Cardiac septum (tissue), 1 donor: ENCODE results near the gene MVK. TPM values are rescaled to one million over a fixed set of nuclear protein-coding genes. Genes with fewer than 3 reads are reported as not detected.
"Not testable (repeated sequence)": the region's sequence is repeated elsewhere in the genome, so short reads cannot be mapped to it uniquely, and the experiment has no call there.

Experiments
- DNase-seq: peaks from one replicate; pipeline ENCODE4 v3.0.0-alpha.2; 2020; ENCODE audit warnings: low spot score
- intact Hi-C: fragments of 100-400 bp; cut with DNase I; formaldehyde crosslinking; loops from one replicate; pipeline ENCODE4 v1.14.0; 2022
- total RNA-seq: library from RNA; stranded (reverse); fragmentation: NEBNext Ultra II Directional; extraction: Animal tissue kit (Norgen Biotek cat#: 25700); gene quantifications from one replicate; pipeline ENCODE4 v1.2.1, GENCODE V29; 2021
- donor health status: DM: no; HTN: no; CAD: no.

Gene MVK
- total RNA-seq, 1 donor from 2014 or later: 12.4 TPM

DNA sequence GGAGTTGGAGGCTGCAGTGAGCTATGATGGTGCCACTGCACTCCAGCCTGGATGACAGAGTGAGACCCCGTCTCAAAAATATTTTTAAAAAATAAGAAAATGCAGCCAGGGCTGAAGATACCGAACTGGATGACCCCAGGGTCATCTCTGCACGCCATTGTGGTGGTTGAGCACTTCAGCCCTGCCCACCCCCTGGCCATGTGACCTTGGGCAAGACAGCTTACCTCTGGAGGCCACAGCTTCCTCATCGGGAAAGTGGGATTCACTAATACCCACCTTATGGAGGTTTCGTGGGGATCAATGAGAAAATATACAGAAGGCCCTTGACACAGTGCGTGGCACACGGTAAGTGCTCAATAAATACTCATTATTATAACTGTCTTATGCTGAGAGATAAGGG lies 25.5 kb downstream of the MVK start:
- no peak for DNase-seq
- intact Hi-C loops: loop anchor here (5.0 to 10.0 kb wide), 3 partner anchors 82 to 174 kb away; partner anchors contain the start of gene FAM222A

DNA sequence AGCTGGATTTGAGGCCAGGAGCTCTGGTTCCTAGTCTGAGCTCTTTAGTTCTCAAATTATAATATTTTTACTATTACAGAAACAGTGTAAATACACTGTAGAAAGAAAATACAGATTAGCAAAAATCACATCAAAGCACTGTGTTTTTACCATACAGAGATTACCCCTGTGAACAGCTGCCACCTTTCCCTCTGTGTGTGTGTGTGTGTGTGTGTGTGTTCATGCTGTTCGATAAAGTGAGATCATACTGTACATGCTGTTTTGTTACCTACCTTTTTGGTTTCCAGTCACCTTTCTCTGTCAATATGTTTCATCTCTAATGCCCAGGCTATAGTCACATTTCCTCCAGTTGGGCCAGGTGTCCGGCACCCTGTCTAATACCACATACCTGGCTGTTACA lies 26.9 kb downstream of the MVK start:
- DNase-seq: no peak
- intact Hi-C loops: no loop called here

DNA sequence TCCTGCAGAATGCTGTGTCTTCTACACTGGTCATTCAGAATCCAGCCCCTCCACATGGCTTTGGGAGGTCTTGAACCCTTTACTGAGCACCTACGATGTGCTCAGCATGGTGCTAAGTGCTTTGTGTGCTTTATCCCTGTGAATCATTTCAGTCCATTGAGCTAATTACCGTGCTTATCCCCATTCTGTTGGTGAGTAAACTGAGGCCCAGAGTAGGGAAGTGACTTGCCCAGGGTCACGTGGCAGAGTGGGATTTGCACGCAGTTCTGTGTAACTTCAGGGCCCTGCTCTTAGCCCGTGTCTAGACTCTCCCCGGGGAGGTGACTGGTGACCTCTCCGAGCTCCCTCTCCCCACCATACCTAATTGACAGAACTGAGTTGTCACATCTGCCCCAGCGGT lies 27.4 kb downstream of the MVK start:
- no peak for DNase-seq
- intact Hi-C loops: no loop called here

DNA sequence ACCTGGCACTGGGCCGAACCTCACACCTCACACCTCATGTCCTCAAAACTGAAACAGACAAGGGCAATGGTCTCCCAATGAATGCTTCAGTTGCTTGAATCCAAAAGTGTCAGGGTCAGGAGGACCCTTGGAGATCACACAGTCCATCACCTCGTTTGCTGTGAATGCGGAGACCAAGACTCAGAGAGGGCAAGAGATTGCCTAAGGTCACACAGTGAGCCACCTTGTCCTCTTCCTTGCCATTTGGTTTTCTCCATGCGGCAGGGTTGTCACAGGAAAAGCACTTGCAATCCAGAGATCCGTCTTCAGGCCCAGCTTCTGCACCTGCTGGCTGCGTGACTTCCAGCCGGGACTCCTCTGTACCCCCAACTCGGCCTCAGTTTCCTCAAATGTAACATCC lies 28.0 kb downstream of the MVK start:
- intact Hi-C loops: no loop called here
- no peak for DNase-seq

DNA sequence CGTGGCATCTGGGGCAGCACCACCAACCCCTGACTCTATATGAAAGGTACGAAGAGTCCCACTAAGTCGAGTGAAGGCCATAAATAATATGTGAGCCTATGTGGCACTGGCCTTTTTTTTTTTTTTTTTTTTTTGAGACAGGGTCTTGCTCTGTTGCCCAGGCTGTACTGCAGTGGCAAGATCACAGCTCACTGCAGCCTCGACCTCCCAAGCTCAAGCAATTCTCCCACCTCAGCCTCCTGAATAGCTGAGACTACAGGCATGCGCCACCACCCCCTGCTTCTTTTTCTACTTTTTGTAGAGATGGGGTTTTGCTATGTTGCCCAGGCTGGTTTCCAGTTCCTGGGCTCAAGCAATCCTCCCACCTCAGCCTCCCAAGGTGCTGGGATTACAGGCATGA lies 28.5 kb downstream of the MVK start:
- intact Hi-C loops, DNase-seq: not testable (repeated sequence)

DNA sequence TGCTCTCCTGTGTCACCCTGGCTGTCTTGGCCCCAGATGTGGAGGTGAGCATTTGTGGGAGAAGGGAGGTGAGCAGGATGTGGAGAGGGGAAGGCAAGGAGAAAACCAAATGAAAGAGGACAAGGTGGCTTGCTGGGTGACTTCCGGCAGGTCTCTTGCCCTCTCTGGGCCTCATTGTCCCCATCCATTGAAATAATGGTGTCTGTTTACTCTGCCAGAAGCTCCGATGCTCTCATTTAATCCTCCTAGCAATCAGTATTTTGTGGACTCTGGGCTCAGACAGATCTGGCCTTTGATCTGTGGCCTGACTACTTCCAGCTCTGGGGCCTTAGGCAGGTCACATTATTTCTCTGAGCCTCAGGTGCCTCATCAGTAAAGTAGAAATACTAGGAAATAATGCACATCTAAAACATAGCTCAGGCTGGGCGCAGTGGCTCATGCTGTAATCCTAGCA lies 30.6 kb downstream of the MVK start:
- intact Hi-C loops: no loop called here
- no peak for DNase-seq

DNA sequence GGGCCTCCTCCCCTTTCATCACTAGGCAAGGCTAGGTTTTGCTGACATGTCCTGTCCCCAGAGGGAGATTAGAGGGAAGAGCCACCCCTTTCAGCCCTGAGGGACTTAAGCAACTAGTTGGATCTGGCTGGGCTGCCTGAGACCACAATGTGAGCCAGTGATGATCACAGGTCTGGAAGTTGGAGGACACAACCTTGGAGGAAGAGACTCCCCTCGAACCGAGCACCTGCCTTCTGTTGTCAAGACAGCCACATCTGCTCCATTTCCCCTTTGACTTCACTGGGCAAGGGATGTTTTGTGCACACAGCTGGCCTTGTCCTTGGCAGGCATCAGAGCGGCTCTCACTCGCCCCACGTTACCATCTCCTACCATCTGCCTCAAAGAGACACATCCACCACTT lies 31.4 kb downstream of the MVK start:
- intact Hi-C loops: no loop called here

DNA sequence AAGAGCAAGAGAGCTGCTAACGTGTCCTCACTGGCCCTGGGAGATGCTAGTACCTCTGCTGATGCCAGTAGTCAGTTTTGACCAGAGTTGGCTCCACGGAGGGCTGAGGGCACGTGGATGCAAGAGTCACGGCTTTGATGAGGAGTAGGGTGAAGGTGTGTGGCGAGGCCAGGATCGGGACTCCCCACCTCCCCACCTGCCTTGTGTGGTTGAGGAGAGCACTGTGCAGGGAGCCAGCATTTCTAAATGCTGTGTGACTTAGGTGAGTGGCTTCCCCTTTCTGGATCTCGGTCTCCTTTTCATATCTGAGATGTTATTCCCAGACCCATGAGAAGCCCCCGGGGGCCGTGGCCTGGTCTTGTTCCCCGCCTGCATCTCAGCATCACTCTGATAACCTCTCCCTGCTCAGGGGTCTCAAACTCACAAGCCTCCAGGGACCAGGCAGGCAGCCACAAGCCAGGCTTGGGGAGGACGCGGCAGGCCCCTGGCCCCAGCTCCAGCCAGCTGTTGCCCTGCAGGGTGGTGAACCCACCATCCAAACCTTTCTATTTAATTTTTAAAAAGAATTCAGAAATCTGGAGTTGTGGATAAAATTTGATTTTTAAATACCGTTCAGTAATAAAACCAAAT lies 32.1 kb downstream of the MVK start:
- DNase-seq: no peak
- intact Hi-C loops: no loop called here

More for the DNA sequence above, 31.4 kb downstream of the MVK start:
- no peak for DNase-seq

DNA sequence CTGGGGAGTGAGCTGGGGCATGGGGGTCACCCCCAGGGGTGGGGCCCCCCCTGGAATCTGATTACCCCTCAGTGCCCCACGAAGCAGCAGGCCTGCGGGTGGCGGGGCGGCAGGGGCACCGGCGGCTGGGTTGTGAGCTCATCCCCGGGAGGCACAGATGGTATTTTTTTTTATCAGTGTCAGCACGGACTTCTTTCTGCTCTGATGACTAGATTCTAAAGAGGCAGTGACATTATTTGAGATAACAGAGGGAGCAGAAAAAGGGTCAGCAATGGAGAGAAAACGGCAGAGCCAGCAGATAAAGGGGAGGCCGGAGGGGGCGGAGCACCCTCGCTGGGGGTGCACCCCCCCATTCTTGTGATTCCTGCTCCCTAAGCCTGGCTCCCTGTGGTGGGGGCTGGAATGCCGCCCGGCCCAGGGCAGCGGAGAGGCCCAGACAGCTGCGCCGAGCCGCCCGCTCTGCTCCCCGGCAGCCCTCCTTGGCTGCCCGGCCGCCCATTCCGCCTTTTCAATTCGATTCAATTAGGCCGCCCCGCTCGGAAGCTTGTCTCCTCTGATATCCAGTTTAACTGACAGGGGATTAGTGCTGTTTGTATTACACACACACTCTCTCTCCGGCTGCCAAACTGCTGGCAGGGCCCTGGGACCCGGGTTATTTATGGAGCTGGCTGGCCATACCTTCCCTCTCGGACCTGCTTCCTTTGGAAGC lies 32.9 kb downstream of the MVK start:
- intact Hi-C loops: loop anchor here (1.0 kb wide), 1 partner anchor 106 kb away; no protein-coding TSS in a partner anchor
- no peak for DNase-seq

DNA sequence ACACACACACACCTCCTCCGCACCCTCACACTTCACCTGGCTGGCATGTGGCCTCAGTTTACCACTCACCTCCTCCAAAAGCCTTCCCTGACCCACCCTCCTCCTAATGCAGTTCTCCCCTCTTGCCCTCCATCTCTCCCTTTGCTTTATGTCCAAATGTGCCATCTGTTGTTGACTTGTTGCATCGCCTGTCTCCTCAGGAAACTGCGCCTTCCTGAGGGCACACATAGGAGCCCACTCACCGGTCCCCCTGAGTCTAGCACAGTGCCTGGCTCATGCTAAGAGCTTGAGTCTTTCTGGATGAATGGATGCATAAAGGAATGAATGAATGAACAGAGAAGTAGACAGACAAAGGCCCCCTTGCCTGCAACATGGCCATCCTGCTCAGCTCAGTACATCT lies 34.0 kb downstream of the MVK start:
- DNase-seq: no peak
- intact Hi-C loops: loop anchor here (1.0 kb wide), 1 partner anchor 105 kb away; no protein-coding TSS in a partner anchor

DNA sequence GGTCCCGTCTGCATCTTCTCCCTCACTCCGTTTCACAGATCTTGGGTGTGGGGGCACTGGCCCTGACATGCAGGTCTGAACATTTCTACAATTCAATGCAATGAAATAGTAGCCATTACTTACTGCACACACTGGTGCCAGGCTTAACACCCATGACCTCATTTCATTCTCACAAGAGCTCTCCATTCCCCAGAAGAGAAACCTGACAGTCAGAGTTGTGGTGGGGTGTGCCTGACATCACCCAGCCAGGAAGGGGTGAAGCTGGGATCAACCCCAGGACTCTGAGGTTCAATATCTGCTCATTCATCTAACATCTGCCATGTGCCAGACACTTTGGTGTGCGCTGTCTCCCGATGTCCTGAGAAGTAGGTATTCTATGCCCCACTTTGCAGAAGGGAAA lies 34.7 kb downstream of the MVK start:
- no peak for DNase-seq
- intact Hi-C loops: no loop called here

DNA sequence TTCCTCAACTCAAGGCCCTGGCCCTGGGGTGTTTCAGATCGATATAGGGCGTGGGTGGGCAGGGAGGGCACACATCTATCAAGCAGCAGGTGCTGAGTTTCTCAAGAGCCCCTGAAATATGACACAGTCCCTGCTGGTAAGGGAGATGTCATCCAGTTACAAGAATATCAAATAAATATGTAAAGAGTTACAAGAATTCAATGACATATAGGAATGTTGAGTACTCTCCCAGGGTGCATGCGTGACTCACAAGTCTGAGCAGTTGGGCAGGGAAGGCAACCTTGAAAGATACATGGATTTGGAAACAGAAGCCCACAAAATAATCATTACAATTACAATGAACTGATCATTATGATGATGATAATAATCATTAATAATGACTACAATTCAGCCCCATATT lies 35.2 kb downstream of the MVK start:
- intact Hi-C loops: no loop called here
- no peak for DNase-seq

DNA sequence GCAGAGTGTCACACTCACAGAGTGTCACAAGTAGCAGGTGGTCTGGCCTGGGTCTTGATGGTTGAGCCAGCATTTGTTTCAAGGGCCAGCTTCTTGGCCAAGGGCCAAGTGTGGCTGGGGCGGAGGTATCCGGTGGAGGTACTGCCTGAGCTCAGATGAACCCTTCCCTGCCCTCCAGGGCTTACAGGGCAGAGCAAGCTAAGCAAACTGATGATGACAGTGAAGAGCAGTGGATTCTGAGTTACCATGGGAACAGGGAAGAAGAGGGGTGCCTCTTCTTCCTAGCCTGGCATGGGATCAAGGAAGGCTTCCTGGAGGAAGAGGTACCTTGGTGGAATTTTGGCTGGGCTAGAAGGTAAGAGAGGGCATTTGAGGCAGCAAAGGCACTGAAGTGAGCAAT lies 35.7 kb downstream of the MVK start:
- DNase-seq: no peak
- intact Hi-C loops: no loop called here

DNA sequence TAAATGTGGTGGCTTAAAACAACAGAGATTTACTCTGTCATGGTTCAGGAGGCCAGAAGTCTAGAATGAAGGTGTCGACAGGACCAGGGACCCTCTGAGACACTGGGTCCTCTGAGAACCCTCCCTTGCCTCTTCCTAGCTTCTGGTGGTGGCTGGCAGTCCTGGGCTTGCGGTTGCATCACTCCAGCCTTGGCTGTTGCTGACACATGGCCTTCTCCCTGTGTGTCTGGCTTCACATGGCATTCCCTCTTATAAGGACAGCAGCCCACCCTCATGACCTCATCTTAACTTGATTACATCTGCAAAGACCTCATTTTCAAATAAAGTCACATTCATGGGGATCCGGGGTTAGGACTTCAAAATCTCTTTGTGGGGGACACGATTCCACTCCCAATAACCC lies 36.9 kb downstream of the MVK start:
- no peak for DNase-seq
- intact Hi-C loops: no loop called here

DNA sequence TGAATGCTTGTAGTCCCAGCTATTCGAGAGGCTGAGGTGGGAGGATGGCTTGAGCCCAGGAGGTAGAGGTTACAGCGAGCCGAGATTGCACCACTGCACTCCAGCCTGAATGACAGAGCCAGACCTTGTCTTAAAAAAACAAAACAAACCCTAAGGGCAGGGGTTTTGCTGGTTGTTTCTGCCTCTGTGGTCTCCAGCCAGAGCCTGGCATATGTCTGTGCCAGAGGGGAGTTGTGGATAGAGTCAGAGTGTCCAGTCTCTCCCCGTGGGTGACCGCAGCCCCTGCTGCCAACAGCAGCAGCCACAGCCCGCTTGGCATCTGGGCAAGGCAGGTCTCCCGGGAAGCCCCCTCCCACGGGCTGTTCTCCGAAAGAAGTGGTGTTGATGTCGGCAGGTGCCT lies 37.6 kb downstream of the MVK start:
- no peak for DNase-seq
- intact Hi-C loops: no loop called here

DNA sequence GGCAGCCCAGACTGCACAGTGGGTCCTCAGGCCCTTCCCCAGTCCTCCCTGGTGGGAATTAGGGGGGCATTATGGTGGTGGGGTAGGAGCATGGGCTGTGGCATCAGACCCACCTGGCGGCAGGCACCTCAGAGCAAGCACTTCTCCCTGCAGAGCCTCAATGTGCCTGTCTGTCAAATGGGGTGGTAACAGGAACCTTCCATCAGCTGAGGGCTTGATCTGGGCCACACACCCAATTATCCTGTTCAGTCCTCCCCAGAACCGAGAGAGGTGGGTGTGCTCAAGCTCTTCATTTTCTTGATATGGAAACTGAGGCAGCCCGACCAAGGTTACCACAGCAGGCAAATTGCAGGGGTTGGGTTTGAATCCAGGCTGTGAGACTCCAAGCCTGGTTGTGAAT lies 38.4 kb downstream of the MVK start:
- no peak for DNase-seq
- intact Hi-C loops: no loop called here

DNA sequence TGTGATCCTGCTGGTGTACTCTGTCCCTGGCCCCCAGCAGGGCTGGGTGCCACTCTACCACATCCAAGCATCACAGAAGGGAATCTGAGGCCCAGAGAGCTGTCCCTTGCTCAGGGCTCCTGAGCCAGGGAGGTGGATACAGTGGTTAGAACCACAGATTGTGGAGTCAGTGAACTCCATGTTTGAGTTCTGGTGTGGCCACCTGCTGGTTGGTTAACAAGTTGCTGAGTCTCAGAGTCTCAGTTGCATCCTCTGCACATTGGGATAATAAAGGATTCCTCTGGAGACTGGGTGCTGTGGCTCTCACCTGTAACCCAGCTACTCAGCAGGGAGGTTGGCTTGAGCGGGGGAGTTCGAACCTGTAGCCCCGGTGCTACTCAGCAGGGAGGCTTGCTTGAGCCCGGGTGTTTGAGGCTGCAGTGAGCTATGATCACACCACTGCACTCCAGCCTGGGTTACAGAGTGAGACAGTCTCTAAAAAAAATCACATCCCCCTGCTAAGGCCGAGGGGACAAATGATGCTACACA lies 39.4 kb downstream of the MVK start:
- intact Hi-C loops: no loop called here
- DNase-seq: no peak

DNA sequence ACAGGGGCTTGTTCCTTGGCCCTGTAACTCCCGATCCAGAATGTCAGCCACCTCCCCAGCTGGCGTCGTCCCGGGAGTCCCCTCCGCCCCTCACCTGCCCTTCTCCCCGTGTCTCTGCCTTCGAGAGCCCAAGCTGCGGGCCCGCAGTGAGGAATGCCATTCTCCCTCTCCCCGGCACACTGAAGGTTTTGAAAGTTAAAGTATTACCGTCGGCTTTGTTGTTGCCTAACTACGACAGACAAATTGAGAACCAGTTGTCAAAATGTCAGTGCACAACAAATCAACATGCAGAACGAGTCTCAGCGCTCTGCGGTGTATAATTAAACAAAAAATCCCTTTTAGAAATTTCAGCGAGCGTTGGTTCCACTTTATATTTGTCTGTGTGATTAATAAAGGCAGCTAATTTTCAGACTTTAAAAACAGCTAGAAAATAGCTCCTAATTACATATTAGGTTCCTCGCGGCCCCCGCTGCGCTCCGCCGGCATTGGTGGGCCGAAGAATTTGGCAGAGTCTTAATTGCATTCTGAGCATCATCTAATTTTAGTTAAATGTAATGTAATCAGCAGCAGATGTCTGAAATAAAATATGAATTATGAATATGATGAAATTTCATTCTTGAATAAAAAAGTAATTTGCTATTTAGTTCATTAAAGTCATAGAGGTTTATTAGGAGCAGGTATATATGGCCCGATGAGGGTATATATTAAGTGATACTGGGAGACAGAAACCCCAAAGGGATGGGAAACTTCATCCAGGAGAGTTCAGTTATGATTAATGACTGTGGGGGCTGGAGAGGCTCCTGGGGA lies 40.3 kb downstream of the MVK start:
- intact Hi-C loops: no loop called here
- no peak for DNase-seq

DNA sequence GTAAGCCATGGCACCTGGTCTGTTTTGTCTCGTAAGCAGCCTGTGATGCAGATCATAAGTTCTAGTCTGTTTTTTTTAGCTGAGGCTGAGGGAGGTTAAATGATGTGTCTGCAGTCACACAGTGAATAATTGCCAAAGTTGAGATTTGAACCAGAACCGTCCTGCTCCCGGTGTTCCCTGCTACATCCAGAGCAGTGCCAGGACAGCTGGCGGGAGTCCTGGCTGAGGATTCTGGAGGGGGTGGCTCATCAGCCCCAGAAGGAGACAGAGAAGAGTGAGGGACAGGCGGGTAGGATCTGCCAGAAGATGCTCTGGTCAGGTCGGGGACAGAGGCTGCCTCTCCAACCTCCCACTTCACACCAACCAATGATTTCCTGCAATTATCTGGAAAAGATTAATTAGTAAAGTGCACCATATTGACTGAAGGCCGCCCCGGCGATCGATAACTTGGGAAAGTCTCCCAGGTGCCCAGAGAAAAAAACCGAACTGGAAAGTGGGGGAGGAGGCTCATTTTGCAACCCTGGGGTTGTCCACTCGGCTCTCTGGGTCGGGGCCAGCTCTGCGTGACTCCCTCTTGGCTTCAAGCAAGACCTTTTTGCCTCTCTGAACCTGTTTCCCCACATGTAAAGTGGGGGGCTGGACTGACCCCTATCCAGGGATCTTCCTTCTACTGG lies 42.1 kb downstream of the MVK start:
- no peak for DNase-seq
- intact Hi-C loops: no loop called here

DNA sequence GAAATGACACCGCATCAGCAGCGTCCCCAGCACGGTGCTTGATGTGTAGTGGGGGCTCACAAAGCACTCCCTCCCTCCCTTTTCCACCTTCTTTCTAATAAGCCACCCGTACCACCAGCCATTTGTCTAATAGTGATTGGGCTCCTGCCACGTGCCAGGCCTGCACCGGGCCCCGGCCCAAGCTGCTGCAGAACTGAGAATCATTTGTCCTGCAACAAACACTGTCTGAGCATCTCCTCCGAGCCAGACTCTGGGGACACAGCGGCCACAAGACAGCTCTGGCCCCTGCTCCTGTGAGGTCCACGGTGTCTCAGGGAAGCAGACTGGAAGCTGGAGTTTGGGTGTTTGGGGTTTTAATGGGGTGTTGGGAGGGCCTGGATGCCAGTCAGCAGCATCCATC lies 43.9 kb downstream of the MVK start:
- no peak for DNase-seq
- intact Hi-C loops: no loop called here
